GM12864 (cell line): Measurements from ENCODE around the gene FAM98B.

Experiments used
- DNase-seq: peaks from one replicate; pipeline ENCODE4 v3.0.0-alpha.2; 2011; ENCODE audit warnings: low read depth
- H3K4me3 ChIP-seq: 2 replicates; pipeline ENCODE4 v1.5.1; 2011; ENCODE audit warnings: mild to moderate bottlenecking, low read depth, low read length, control low read depth
- TF ChIP-seq, protein P1 (sequence below): IDR thresholded peaks from 2 replicates; pipeline ENCODE4 v1.5.1; 2011; ENCODE audit warnings: low read depth, mild to moderate bottlenecking, moderate library complexity, low read length, control low read depth, inconsistent platforms; ENCODE audit errors: missing control alignments

FAM98B gene

GRCh38 chr15:38453971-38454695 lies at the start of gene FAM98B:
Gene FAM98B (plus strand): TSS chr15:38454127. CDS start chr15:38454162, 35 bp downstream.
- TF ChIP-seq, protein P1, sequence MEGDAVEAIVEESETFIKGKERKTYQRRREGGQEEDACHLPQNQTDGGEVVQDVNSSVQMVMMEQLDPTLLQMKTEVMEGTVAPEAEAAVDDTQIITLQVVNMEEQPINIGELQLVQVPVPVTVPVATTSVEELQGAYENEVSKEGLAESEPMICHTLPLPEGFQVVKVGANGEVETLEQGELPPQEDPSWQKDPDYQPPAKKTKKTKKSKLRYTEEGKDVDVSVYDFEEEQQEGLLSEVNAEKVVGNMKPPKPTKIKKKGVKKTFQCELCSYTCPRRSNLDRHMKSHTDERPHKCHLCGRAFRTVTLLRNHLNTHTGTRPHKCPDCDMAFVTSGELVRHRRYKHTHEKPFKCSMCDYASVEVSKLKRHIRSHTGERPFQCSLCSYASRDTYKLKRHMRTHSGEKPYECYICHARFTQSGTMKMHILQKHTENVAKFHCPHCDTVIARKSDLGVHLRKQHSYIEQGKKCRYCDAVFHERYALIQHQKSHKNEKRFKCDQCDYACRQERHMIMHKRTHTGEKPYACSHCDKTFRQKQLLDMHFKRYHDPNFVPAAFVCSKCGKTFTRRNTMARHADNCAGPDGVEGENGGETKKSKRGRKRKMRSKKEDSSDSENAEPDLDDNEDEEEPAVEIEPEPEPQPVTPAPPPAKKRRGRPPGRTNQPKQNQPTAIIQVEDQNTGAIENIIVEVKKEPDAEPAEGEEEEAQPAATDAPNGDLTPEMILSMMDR, result no peak
- DNase-seq, result peak; percentile 73
- H3K4me3 ChIP-seq, result peak within 1 kb of the TSS; percentile 79

GRCh38 chr15:38406436-38406835 lies 47.5 kb upstream of the FAM98B start:
- no peak for DNase-seq
- no peak overlapping the region for H3K4me3 ChIP-seq
- TF ChIP-seq, protein P1, result no peak

GRCh38 chr15:38408576-38408975 lies 45.4 kb upstream of the FAM98B start:
- no peak for DNase-seq
- H3K4me3 ChIP-seq, result no peak overlapping the region
- TF ChIP-seq, protein P1, result no peak

DNA sequence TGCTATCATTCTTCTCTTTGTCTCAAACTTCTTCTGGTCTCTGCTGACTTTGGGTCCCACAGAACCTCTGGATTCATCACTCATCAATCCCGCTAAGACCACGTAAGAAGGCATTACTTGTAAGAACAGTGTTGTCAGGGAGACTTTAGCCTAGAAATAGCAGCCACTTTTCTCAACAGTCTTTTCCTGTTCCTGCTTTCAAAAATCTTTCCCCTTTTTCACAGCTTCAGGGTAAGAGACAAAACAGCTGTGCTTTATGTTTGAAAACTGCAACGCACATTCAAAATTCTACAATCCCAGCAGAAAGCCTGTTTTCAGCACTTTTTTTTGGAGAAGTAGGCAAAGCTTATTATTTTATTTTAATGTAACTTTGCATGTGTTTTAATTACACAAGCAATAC lies 42.0 kb upstream of the FAM98B start:
- TF ChIP-seq, protein P1, result no peak
- no peak overlapping the region for H3K4me3 ChIP-seq
- no peak for DNase-seq

DNA sequence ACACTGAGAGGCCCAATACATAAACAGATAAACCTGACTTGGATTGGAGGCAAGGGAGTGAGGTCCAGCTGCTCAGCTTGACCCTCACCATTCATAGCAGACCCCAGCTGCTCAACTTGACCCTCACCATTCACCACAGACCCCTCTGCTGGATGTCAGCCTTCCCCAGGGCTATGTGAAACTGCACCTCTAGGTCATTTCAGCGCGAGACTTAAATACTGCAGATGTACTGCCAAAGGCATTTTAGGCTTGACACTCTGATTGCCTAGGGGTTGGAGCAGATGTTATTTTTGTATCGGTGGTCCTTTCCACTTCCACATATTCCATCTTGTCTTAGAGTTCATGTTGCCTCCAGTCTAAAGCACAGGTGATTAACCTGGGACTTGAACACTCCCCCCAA lies 41.5 kb upstream of the FAM98B start:
- TF ChIP-seq, protein P1, result no peak
- DNase-seq, result no peak

DNA sequence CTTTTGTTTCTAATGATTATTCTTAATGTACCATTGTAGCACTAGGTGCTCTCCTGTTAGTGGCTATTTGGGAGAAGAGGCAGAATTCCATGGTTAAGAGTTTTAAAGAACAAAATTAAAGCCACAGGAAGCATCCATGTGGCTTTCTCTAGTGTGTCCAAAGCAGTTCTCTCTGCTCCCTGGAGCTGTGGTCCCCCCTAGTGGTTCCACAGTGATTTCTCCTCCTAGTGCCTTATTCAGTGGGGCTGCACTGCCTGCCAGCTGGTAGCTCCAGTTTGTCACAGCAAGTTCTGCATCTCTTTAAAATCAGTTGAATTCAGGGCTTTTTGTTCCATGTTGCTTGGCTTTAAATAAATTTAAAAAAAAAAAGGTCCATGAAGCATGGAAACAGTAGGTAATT lies 39.6 kb upstream of the FAM98B start:
- TF ChIP-seq, protein P1, result peak; percentile 57
- no peak overlapping the region for H3K4me3 ChIP-seq
- no peak for DNase-seq

More for the DNA sequence above, 41.5 kb upstream of the FAM98B start:
- H3K4me3 ChIP-seq, result no peak overlapping the region
